ENCODE measurements around the gene CCDC102A.

Gene CCDC102A

DNA sequence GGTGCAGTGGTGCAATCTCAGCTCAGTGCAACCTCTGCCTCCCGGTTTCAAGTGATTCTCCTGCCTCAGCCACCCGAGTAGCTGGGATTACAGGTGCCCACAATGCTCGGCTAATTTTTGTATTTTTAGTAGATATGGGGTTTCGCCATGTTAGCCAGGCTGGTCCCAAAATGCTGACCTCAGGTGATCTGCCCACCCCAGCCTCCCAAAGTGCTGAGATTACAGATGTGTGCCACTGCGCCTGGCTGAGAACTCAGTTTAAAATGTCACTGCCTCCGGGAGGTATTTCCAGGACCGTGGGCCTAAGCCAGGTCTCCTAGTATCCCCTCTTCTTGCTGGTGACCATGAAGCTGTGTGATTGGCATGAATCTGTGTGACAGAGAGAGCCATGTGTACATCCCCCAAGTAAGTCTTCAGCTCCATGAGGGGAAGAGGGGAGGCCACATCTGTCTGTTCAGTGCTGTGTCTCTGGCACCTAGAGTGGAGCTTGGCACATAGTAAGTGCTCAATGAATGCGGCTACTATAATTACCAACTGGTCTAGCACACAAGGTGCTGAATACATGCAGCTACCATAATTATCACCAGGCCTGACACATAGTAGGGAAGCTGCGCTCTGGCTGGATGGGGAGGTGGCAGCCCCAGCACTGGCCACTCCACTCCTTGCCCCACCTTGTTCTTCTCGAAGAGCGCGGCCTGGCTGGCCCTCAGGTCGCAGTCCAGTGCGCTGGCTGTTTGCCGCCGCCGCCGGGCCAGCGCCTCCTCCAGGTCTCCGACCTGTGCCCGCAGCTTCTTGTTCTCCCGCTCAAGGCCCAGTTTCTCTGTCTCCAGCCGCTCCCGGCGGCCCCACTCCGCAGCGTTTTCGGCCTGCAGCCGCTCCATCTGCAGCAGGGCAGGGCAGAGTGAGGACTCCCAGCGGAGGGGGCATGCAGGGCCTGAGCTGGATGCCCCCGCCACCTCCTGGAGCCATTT lies 18.7 kb downstream of the CCDC102A start:
- no peak for DNase-seq

GRCh38 chr16:57516773-57517172 lies 19.6 kb downstream of the CCDC102A start:
- no peak for DNase-seq

- no peak for DNase-seq
Observed at GRCh38 chr16:57516176-57516725, 20.1 kb downstream of the CCDC102A start.

DNA sequence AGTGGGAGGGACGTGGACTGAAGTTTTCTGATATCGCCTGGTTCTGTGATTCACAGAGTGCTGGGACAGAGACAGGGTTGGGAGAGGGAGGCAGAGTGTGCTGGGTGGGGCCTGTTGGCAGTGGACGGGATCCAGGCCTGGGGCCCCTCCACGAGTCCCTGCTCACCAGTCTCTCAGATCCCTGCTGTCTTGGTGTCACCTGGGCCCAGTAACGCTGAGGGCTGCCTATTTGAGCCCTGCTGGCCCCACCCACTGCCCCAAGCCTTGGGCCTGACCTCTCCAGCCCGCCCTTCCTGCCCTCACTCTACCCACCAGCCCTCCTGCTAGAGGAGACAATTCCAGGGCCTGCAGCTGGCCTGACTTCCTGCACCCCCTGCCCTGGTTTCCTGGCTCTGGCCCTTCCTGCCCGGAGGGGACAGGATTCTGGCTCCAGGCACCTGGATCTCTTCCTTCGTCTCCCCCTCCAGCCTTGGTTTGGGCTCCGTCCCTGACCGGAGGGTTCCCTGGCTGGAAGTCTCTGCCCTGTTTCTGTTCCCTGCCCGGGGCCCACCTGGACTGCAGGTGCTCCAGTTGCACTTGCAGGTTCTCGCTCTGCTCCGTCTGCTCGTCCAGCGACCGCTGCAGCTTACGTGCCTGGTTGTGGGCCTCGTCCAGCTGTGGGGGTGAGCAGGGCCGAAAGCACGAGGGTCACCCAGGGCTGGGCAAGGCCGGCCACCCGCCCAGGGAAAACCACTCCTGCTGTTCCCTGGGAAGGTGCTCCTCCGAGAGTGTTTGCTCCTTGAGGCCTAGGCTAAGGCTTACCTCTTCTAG lies 21.4 kb downstream of the CCDC102A start:
- no peak for DNase-seq

DNA sequence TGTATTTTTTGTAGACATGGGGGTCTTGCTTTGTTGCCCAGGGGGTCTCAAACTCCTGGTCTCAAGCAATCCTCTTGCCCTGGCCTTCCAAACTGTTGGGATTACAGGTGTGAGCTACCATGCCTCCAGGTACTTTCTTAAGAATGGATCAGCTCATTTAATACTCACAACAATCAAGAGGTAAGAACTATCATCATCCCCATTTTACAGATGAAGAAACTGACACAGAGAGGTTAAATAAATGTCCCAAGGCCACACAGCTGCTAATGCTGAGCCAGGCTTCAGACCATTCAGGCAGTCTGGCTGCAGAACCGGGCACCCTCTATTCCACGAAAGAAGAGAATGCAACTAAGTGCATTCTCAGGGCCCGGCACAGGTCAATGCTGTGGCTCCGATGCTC lies 22.0 kb downstream of the CCDC102A start:
- DNase-seq, result no peak

GRCh38 chr16:57513371-57514102 lies 22.8 kb downstream of the CCDC102A start:
- no peak for DNase-seq

GRCh38 chr16:57512296-57513001 lies 23.9 kb downstream of the CCDC102A start:
- no peak for DNase-seq

DNA sequence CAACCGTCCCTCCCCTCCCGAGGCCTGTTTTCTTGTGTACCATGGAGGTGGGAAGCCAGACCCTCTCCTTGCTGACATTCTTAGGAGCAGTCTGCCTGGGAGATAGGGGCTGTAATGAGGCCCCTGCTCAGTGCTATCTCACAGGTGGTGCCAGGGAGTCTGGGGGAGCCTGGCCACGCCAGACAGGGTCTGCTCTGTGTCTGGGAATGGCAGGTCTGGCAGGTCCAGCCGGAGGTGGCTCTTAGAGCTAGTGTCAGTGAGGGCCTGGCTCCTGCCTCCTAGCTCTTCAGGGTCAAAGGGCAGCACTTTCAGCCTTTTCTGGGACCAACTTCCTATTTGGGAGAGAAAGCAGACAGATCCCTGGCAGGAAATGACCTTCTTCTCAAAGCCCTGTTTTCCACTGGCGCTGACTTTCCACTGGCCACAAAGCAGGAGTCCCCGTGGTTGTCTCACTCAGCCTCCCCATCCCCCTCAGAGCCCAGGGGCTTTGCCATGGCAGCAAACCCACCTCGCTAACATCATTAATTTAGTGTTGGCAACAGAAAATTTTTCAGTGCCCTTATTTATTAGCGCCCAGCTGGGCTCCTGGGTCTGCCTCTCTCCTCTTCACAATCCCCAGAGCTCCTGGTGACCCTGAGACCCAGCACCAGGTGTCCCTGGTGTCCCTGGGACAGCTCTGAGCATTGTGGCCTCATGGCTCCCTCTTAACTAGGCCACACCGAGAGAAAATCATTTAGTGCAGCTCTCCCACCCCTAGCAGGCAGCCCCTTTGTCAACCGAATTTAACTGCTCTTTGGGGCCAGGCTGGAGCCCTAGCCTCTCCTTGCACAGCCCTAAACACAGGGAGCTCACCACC lies 26.1 kb downstream of the CCDC102A start:
- no peak for DNase-seq

DNA sequence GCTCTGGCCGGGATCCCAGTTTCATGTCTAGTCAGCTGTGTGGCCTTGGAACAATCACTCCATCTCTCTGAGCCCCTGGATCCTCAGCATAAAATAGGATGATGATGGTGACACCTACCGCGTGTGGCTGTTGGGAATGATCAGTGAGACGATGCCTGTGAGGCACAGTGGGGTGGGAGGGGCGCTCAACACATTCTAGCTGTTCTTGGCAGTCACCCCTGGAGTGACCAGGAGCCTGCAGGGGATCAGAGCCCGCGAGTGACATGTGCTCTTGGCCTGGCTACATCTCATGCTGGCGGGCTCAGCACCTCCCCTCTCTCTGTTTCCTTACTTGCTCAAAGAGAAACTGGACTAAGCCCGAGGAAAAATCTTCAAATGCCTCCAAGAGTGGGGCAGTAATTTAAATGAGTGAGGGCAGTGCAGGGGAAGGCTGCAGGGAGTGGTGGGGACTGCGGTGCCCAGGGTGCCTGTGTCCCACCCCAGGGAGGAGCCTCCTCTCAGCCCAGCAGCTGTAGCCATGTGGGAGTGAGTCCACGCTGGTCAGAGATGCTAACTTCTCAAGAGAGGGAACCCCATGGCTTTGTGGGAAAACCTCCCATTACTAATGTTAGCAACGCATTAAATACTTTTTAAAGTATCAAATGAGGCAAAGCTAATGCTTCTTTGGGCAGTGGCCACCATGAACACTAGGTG lies 27.0 kb downstream of the CCDC102A start:
- DNase-seq, result no peak

DNA sequence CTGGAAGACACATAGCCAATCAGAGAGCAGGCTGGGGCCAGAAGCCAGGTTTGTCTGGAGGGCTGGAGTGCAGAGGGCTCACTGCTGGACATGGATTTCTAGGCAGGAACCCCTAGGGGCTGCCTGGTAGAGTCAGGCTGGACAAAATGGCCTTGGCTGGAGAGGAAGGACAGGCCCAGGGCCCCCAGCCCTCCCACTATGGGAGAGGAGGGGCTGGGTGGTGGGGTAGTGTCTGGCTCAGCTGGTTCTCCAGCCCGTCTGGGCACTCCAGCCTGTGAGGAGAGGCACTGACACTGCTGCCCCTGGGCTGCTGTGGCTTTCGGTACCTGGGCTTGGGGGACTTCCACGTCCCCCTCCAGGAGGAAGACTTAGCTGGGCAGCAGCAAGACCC lies 28.3 kb downstream of the CCDC102A start:
- no peak for DNase-seq

DNA sequence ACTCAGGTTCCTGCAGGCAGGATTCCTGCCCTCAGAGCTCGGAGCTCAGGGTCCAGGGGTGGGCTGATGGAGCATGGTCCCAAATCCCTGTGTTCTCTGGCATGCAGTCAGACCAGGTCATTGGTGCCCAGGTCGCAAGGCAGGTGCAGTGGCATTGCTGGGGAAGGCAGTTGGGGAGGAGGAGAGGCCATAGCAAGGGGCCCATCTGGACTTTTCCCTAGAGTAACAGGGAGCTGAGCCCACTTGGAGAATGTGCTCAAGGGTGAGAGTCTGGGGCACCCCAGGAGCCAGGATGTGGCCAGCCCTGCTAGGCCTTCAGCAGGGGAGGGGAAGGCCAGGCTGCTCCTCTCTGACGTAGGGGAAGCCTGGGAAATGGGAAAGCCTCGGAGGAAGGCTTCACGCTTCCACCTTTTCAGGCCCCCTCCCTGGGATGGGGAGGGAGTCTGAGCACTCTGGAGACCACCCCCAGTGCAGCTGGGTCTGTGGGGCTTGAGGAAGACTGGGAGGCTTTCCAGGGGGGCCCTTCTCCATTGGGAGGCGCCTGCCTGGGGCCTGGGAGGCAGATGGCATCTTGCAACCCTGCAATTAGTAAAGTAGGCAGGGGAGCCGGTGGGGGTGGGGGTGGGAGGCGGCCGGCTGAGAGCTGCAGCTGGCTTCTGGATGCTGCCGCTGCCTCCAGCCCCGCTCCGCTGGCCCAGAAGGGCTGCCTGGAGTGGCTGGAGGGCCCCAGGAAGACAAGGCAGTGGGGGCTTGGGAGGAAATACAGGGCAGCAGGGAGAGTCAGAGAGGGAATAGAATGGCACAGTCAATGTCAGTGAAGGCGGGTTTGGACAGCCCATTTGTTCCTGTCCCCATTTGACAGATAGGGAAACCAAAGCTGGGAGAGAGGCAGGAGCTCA lies 29.0 kb downstream of the CCDC102A start:
- DNase-seq, result no peak

DNA sequence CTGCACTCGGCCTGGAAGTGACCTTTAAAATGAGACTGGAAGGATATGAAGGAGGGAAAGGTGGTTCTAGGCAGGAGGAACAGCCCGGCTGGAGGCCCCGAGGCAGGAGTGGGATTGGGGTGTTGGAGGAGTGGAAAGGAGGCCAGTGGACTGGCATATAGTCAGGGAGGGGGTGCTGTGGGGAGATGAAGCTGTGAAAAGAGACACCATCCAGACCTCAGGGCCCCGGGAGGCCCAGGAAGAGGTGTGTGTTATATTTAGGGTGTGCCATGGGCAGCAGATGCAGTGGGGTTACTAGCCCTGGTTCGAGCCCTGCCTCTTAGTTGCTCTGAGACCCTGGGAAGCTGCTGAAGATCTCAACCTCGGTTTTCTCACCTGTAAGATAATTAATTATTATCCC lies 31.2 kb downstream of the CCDC102A start:
- DNase-seq, result no peak

GRCh38 chr16:57504491-57504890 lies 31.9 kb downstream of the CCDC102A start:
- DNase-seq, result no peak

- no peak for DNase-seq
Observed at GRCh38 chr16:57504001-57504400, 32.4 kb downstream of the CCDC102A start.

GRCh38 chr16:57503366-57503765 lies 33.0 kb downstream of the CCDC102A start:
- no peak for DNase-seq

DNA sequence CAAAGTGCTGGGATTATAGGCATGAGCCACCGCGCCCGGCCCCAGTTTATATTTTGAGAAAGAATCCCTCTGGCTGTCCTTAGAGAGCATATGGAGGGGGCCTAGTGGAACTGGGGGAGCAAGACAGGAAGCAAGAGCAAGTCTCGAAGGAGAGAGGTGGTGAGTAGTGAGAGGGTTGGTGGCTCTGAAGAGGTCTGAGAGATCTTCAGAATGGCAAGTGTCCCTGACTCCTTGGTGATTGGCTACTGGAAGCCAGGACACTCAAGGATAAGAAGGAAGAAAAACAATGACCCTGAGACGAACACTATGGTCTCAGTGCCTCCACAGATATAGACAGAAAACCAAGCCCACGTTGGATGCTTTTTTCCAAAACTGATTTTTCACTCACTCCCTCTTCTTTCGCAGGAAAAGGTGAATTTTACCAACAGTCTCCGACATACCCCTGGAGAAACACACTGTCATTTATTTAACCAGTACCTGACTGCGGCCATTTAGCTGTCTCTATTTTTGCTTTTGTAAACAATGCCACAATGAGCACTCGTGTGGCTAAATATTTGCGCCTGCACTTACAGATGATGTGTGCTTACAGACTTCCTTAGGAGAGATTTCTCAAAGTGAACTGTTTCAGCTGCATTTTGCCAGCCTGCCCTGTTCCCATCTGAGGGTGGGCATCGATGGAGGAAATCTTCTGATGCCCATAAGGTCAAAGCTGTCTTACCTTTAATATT lies 34.2 kb downstream of the CCDC102A start:
- no peak for DNase-seq

GRCh38 chr16:57501492-57501891 lies 34.9 kb downstream of the CCDC102A start:
- no peak for DNase-seq

DNA sequence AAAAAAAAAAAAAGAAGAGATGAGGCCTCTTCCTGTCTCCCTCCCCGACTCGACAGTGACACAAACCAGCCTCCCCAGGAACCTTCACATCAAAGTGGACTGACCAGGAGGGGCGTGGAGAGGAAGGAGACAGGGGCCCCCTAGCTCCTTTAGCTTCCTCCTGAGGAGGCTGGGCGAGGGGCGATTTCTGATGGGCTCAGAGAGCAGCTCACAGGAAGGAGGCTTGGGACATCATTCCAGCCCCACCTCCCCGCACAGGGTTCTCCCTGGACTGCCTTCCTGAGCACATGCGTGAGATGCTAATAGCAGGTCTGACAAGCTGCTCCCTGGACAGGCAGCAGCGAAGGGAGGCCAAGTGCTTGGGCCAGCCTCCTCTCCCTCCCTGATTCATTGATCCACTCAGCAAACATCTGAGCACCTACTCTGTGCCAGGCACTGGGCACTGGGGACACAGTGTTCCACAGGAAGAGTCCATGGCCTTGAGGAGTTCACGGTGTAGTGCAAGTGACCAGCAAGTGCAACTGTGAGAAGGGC lies 35.7 kb downstream of the CCDC102A start:
- no peak for DNase-seq
